Heart right ventricle (tissue), 16 donors: ENCODE results near the gene RALB. TPM values are rescaled to one million over a fixed set of nuclear protein-coding genes. Genes with fewer than 3 reads are reported as not detected.

ENCODE experiments used
- ATAC-seq, 8 donors: fragments of 200-7000 bp; cut with Tn5 transposase; one replicate each; pipeline ENCODE4 v1.9.1; 2020; ENCODE audit warnings: mild to moderate bottlenecking in 8 of 8, moderate library complexity in 8 of 8, moderate number of reproducible peaks in 1 of 8
- DNase-seq, 2 donors: peaks; one replicate each; pipeline ENCODE4 v3.0.0-alpha.2; 2020
- H3K27ac ChIP-seq, 10 donors: fragments of 200-600 bp; sonication (generic) in 2 of 10; one replicate each; pipeline versions ENCODE4 v1.5.0 to v1.8.0; 2020 to 2022; ENCODE audit warnings: mild to moderate bottlenecking in 3 of 10
- H3K27me3 ChIP-seq, 7 donors: fragments of 200-600 bp; one replicate each; pipeline ENCODE4 v1.8.0; 2021 to 2022; ENCODE audit warnings: mild to moderate bottlenecking in 2 of 7
- H3K36me3 ChIP-seq, 9 donors: fragments of 200-600 bp; sonication (generic) in 1 of 9; one replicate each; pipeline versions ENCODE4 v1.5.0 to v1.8.0; 2020 to 2022; ENCODE audit warnings: mild to moderate bottlenecking in 2 of 9
- H3K4me1 ChIP-seq, 9 donors: fragments of 200-600 bp; sonication (generic) in 1 of 9; one replicate each; pipeline versions ENCODE4 v1.5.0 to v1.8.0; 2020 to 2022; ENCODE audit warnings: mild to moderate bottlenecking in 4 of 9
- H3K4me3 ChIP-seq, 10 donors: fragments of 200-600 bp; sonication (generic) in 2 of 10; one replicate each; pipeline versions ENCODE4 v1.5.0 to v1.8.0; 2020 to 2022; ENCODE audit warnings: mild to moderate bottlenecking in 7 of 10, moderate library complexity in 2 of 10
- H3K9me3 ChIP-seq, 11 donors: fragments of 200-600 bp in 10 of 11; sonication (generic) in 2 of 11; one replicate each; pipeline versions ENCODE4 v1.5.0 to v1.8.0; 2013 to 2022; ENCODE audit warnings: mild to moderate bottlenecking in 2 of 11, control low read depth in 1 of 11, moderate library complexity in 1 of 11
- CTCF ChIP-seq, 9 donors: fragments of 200-600 bp; sonication (generic) in 2 of 9; IDR thresholded peaks; one replicate each; pipeline versions ENCODE4 v1.5.0 to v1.8.0; 2021 to 2022; ENCODE audit warnings: antibody characterized with exemption in 9 of 9, mild to moderate bottlenecking in 5 of 9, moderate library complexity in 1 of 9
- WGBS, 2 donors: extraction: QIAGEN DNeasy Blood & Tissue Kit; methylation state at CpG; one replicate each; pipeline ENCODE4 v1.1.7; 2013; ENCODE audit warnings: inconsistent platforms in 1 of 2; 5-methylcytosine and 5-hydroxymethylcytosine counted together
- intact Hi-C, 10 donors: fragments of 100-400 bp; cut with DNase I; formaldehyde crosslinking; loops; one replicate each; pipeline versions ENCODE4 v1.11.1 to v1.14.2; 2022
- polyA plus RNA-seq, 2 donors: library from polyadenylated mRNA; stranded (reverse); fragments of 200-250 nt; gene quantifications; one replicate each; pipeline ENCODE4 v1.2.3, GENCODE V29; 2013
- total RNA-seq, 10 donors: library from RNA; stranded (reverse); fragmentation: NEBNext Ultra II Directional in 3 of 10; extraction: Animal tissue kit (Norgen Biotek cat#: 25700) in 3 of 10; gene quantifications; one replicate each; pipeline versions ENCODE4 v1.2.1 to v1.2.4, GENCODE V29; 2021 to 2023
- donor health status: Arrhythmogenic right ventricular cardiomyopathy.
- donor health status: ischemic (EF 13 %, LVEDD 7.1; RV severe dilation, severe dysfunction).
- donor health status: healthy with polysubstance abuse.
- donor health status: DM: no; HTN: yes; CAD: no.
- donor health status: DM: no; HTN: no; CAD: no.
- donor health status: ischemic (EF 25% LVEDD 6.9; RV normal size, moderate dysfunction).
- donor health status: ischemic (EF 25% LVEDD 5.7; RV mildly dilated, moderate dysfunction).
- donor health status: healthy.
- donor health status: DM: yes; HTN: yes; CAD: no.
- donor health status: Ischemic cardiomyopathy.
- donor health status: ischemic (EF 35%, LVEDD 5.7; RV mildly dilated, moderate dysfunction).
- donor health status: nonischemic (EF 11% LVEDD 7.7; RV severe dilation, severe dysfunction).
- donor health status: DM: yes; HTN: yes; CAD: no.
- donor health status: PGD.
- donor health status: ischemic (EF 29% LVEDD 5.4; RV normal size, mild dysfunction).
- donor health status: nonischemic (EF 23%, LVEDD 6.1; RV moderate dilation, normal function).

Gene RALB
- total and polyA plus RNA-seq, 12 donors = 21.9 to 68.1 (median 45.0) TPM

- H3K27ac ChIP-seq = peak overlapping the region in 8 of 10 donors; percentile 82 to 99 (median 96)
- 95 to 96% methylated on average over 13 of the region's 13 CpGs for WGBS, 2 donors
- intact Hi-C loops = loop anchor here in 3 of 10 donors (5.0 to 10.0 kb wide), 2 partner anchors 88 to 91 kb away; no protein-coding TSS in a partner anchor
Measured at GRCh38 chr2:120224256-120224655, 28.4 kb upstream of the RALB start.

GRCh38 chr2:120224735-120225548 lies 27.7 kb upstream of the RALB start:
- H3K9me3 ChIP-seq = peaks cover 0 to 13% (median 0%) of the 10 kb centered on the region in 11 donors
- DNase-seq (no peak), ATAC-seq (no peak)
- no peak for TF ChIP-seq CTCF (IDR thresholded peaks at IDR 0.05)
- intact Hi-C loops = loop anchor here in 3 of 10 donors (5.0 to 10.0 kb wide), 2 partner anchors 87 to 90 kb away; no protein-coding TSS in a partner anchor
- no peaks in the 10 kb centered on the region for H3K27me3 ChIP-seq
- peaks cover 0 to 18% (median 0%) of the 10 kb centered on the region in 9 donors for H3K36me3 ChIP-seq
- H3K4me3 ChIP-seq = no peak overlapping the region
- H3K27ac ChIP-seq = no peak overlapping the region
- WGBS, 2 donors = 97 to 98% methylated on average over 9 of the region's 9 CpGs
- peaks cover 5 to 48% (median 40%) of the 10 kb centered on the region in 9 donors for H3K4me1 ChIP-seq

More at GRCh38 chr2:120224256-120224655, 28.4 kb upstream of the RALB start:
- H3K4me1 ChIP-seq = peaks cover 5 to 49% (median 41%) of the 10 kb centered on the region in 9 donors
- no peaks in the 10 kb centered on the region for H3K27me3 ChIP-seq
- TF ChIP-seq CTCF (IDR thresholded peaks at IDR 0.05) = no peak
- peak in 1 of 8 donors; percentile 5 for ATAC-seq
- H3K4me3 ChIP-seq = peak overlapping the region in 7 of 10 donors; percentile 49 to 92 (median 70)
- H3K9me3 ChIP-seq = peaks cover 0 to 13% (median 0%) of the 10 kb centered on the region in 11 donors
- H3K36me3 ChIP-seq = peaks cover 0 to 21% (median 0%) of the 10 kb centered on the region in 9 donors
- DNase-seq = no peak

- Histone ChIP-seq H3K27me3 (no peaks in the 10 kb centered on the region), H3K36me3 (peaks cover 0 to 12% (median 0%) of the 10 kb centered on the region in 9 donors), H3K27ac (no peak overlapping the region), H3K4me1 (peaks cover 5 to 48% (median 34%) of the 10 kb centered on the region in 9 donors), H3K9me3 (peaks cover 0 to 13% (median 0%) of the 10 kb centered on the region in 11 donors), H3K4me3 (no peak overlapping the region)
- TF ChIP-seq CTCF (IDR thresholded peaks at IDR 0.05) = no peak
- 90 to 92% methylated on average over 9 of the region's 9 CpGs for WGBS, 2 donors
- intact Hi-C loops = loop anchor here in 2 of 10 donors (10.0 kb wide), 1 partner anchor 89 kb away; no protein-coding TSS in a partner anchor
- DNase-seq = no peak
- no peak for ATAC-seq
Measured at GRCh38 chr2:120225549-120226065, 27.0 kb upstream of the RALB start.

- no peak overlapping the region for H3K4me3 ChIP-seq
- no peak for ATAC-seq
- peaks cover 0 to 13% (median 0%) of the 10 kb centered on the region in 11 donors for H3K9me3 ChIP-seq
- no peak for DNase-seq
- intact Hi-C loops = loop anchor here in 2 of 10 donors (10.0 kb wide), 1 partner anchor 88 kb away; no protein-coding TSS in a partner anchor
- no peaks in the 10 kb centered on the region for H3K27me3 ChIP-seq
- no peak overlapping the region for H3K27ac ChIP-seq
- H3K4me1 ChIP-seq = peaks cover 5 to 46% (median 27%) of the 10 kb centered on the region in 9 donors
- 89 to 92% methylated on average over 9 of the region's 9 CpGs for WGBS, 2 donors
- no peak for TF ChIP-seq CTCF (IDR thresholded peaks at IDR 0.05)
- peaks cover 0 to 4% (median 0%) of the 10 kb centered on the region in 9 donors for H3K36me3 ChIP-seq
Measured at GRCh38 chr2:120226316-120226715, 26.3 kb upstream of the RALB start.
